ENCODE data around the gene OXNAD1. TPM values are rescaled to one million over a fixed set of nuclear protein-coding genes. Genes with fewer than 3 reads are reported as not detected.

OXNAD1 gene
- total RNA-seq, 2 donors from 2014 or later, result 7.5 to 8.6 TPM

GRCh38 chr3:16243706-16244490 lies 21.1 kb upstream of the OXNAD1 start:
- intact Hi-C loops (cut with DNase I), result loop anchor here (10.0 kb wide), 1 partner anchor 429 kb away; no protein-coding TSS in a partner anchor
- no peak for DNase-seq (ENCODE audit: low spot score)

- no peak for DNase-seq (ENCODE audit: low spot score)
- intact Hi-C loops (cut with DNase I), result loop anchor here (5.0 to 10.0 kb wide), 3 partner anchors 193 to 431 kb away; no protein-coding TSS in a partner anchor
Measured at GRCh38 chr3:16245609-16246008, 19.4 kb upstream of the OXNAD1 start.

GRCh38 chr3:16247282-16248061 lies 17.5 kb upstream of the OXNAD1 start:
- peak; percentile 90 for DNase-seq (ENCODE audit: low spot score)
- intact Hi-C loops (cut with DNase I), result loop anchor here (5.0 to 10.0 kb wide), 3 partner anchors 195 to 433 kb away; no protein-coding TSS in a partner anchor

GRCh38 chr3:16248556-16248955 lies 16.5 kb upstream of the OXNAD1 start:
- DNase-seq (ENCODE audit: low spot score), result no peak
- intact Hi-C loops (cut with DNase I), result loop anchor here (5.0 to 10.0 kb wide), 3 partner anchors 196 to 434 kb away; no protein-coding TSS in a partner anchor

GRCh38 chr3:16249336-16249735 lies 15.7 kb upstream of the OXNAD1 start:
- DNase-seq (ENCODE audit: low spot score), result no peak
- intact Hi-C loops (cut with DNase I), result loop anchor here (5.0 to 10.0 kb wide), 3 partner anchors 197 to 435 kb away; no protein-coding TSS in a partner anchor

GRCh38 chr3:16249886-16250285 lies 15.1 kb upstream of the OXNAD1 start:
- no peak for DNase-seq (ENCODE audit: low spot score)
- intact Hi-C loops (cut with DNase I), result loop anchor here (5.0 to 10.0 kb wide), 3 partner anchors 198 to 435 kb away; no protein-coding TSS in a partner anchor

GRCh38 chr3:16251316-16252085 lies 13.5 kb upstream of the OXNAD1 start:
- intact Hi-C loops (cut with DNase I), result no loop called here
- no peak for DNase-seq (ENCODE audit: low spot score)

GRCh38 chr3:16252243-16252978 lies 12.6 kb upstream of the OXNAD1 start:
- intact Hi-C loops (cut with DNase I), result no loop called here
- DNase-seq (ENCODE audit: low spot score), result no peak

- intact Hi-C loops (cut with DNase I), result no loop called here
Measured at GRCh38 chr3:16252988-16253387, 12.0 kb upstream of the OXNAD1 start.

GRCh38 chr3:16253601-16254000 lies 11.4 kb upstream of the OXNAD1 start:
- no peak for DNase-seq (ENCODE audit: low spot score)
- intact Hi-C loops (cut with DNase I), result no loop called here

More at GRCh38 chr3:16252988-16253387, 12.0 kb upstream of the OXNAD1 start:
- DNase-seq (ENCODE audit: low spot score), result no peak

GRCh38 chr3:16254916-16255315 lies 10.1 kb upstream of the OXNAD1 start:
- intact Hi-C loops (cut with DNase I), result no loop called here

GRCh38 chr3:16255326-16255725 lies 9.7 kb upstream of the OXNAD1 start:
- no peak for DNase-seq (ENCODE audit: low spot score)
- intact Hi-C loops (cut with DNase I), result no loop called here

More at GRCh38 chr3:16254916-16255315, 10.1 kb upstream of the OXNAD1 start:
- DNase-seq (ENCODE audit: low spot score), result no peak

- no peak for DNase-seq (ENCODE audit: low spot score)
- intact Hi-C loops (cut with DNase I), result no loop called here
Measured at GRCh38 chr3:16255726-16256125, 9.3 kb upstream of the OXNAD1 start.

GRCh38 chr3:16257309-16257708 lies 7.7 kb upstream of the OXNAD1 start:
- DNase-seq (ENCODE audit: low spot score), result no peak
- intact Hi-C loops (cut with DNase I), result no loop called here

GRCh38 chr3:16258177-16258576 lies 6.8 kb upstream of the OXNAD1 start:
- intact Hi-C loops (cut with DNase I), result no loop called here
- no peak for DNase-seq (ENCODE audit: low spot score)

- intact Hi-C loops (cut with DNase I), result no loop called here
- no peak for DNase-seq (ENCODE audit: low spot score)
Measured at GRCh38 chr3:16258866-16259265, 6.1 kb upstream of the OXNAD1 start.

GRCh38 chr3:16260046-16260445 lies 5.0 kb upstream of the OXNAD1 start:
- no peak for DNase-seq (ENCODE audit: low spot score)
- intact Hi-C loops (cut with DNase I), result no loop called here

- no peak for DNase-seq (ENCODE audit: low spot score)
- intact Hi-C loops (cut with DNase I), result no loop called here
Measured at GRCh38 chr3:16262174-16262573, 2.8 kb upstream of the OXNAD1 start.

All from posterior vena cava (tissue), 2 donors.